Gastroesophageal sphincter (tissue), 3 donors: Measurements from ENCODE around the gene NDP.

Experiments
- CTCF ChIP-seq, 4 experiments: fragments of 200-600 bp in 2 of 4; fragments of 450-650 bp in 2 of 4; sonication (generic) in 1 of 4; IDR thresholded peaks; one replicate each; pipeline ENCODE4 v1.5.1; 2017 to 2019; ENCODE audit warnings: antibody characterized with exemption in 4 of 4, mild to moderate bottlenecking in 2 of 4, moderate library complexity in 2 of 4
- EP300 ChIP-seq: sonication (generic); formaldehyde crosslinking; IDR thresholded peaks from one replicate; pipeline ENCODE4 v1.6.1; 2017; ENCODE audit warnings: antibody characterized with exemption, mild to moderate bottlenecking
- POLR2A ChIP-seq, 2 donors: fragments of 450-650 bp; IDR thresholded peaks; one replicate each; pipeline ENCODE4 v1.6.1; 2017; ENCODE audit warnings: antibody characterized with exemption in 2 of 2, mild to moderate bottlenecking in 2 of 2, moderate library complexity in 1 of 2
- POLR2AphosphoS5 ChIP-seq: sonication (generic); formaldehyde crosslinking; IDR thresholded peaks from one replicate; pipeline ENCODE4 v1.6.1; 2017; ENCODE audit warnings: antibody characterized with exemption

- no peak for TF ChIP-seq POLR2A (IDR thresholded peaks at IDR 0.05)
- TF ChIP-seq CTCF (IDR thresholded peaks at IDR 0.05) = no peak
- no peak for TF ChIP-seq POLR2AphosphoS5
- no peak for TF ChIP-seq EP300
Measured at GRCh38 chrX:44016906-44017305, 43.7 kb upstream of the NDP start.
